WTC11 (cell line): ENCODE measurements around the gene FOXQ1.

Experiments
- ATF2 ChIP-seq: sonication (generic); formaldehyde crosslinking; IDR thresholded peaks from 2 replicates; pipeline ENCODE4 v1.8.1; 2022; ENCODE audit warnings: low read depth, missing genetic modification reagents, borderline replicate concordance
- CBFB ChIP-seq: sonication (generic); formaldehyde crosslinking; IDR thresholded peaks from 2 replicates; pipeline ENCODE4 v1.8.1; 2022; ENCODE audit warnings: mild to moderate bottlenecking, low read depth, missing genetic modification reagents
- CREM ChIP-seq: sonication (generic); formaldehyde crosslinking; IDR thresholded peaks from 2 replicates; pipeline ENCODE4 v1.8.1; 2022; ENCODE audit warnings: mild to moderate bottlenecking, missing genetic modification reagents, moderate library complexity
- CTCF ChIP-seq: fragments of 200-600 bp; IDR thresholded peaks from 2 replicates; pipeline ENCODE4 v1.8.0; 2022; ENCODE audit warnings: antibody characterized with exemption
- ETV6 ChIP-seq: sonication (generic); formaldehyde crosslinking; IDR thresholded peaks from 2 replicates; pipeline ENCODE4 v1.8.1; 2022; ENCODE audit warnings: mild to moderate bottlenecking, missing genetic modification reagents
- GABPB1 ChIP-seq: sonication (generic); formaldehyde crosslinking; IDR thresholded peaks from 2 replicates; pipeline ENCODE4 v1.8.1; 2023; ENCODE audit warnings: mild to moderate bottlenecking, missing genetic modification reagents
- HMGXB4 ChIP-seq: sonication (generic); formaldehyde crosslinking; IDR thresholded peaks from 2 replicates; pipeline ENCODE4 v1.8.1; 2023; ENCODE audit warnings: mild to moderate bottlenecking, moderate library complexity, missing genetic modification reagents
- NR3C1 ChIP-seq: sonication (generic); formaldehyde crosslinking; conservative IDR thresholded peaks from 2 replicates; pipeline ENCODE4 v1.8.1; 2023; ENCODE audit warnings: low read depth, mild to moderate bottlenecking, missing genetic modification reagents
- STAT6 ChIP-seq: sonication (generic); formaldehyde crosslinking; conservative IDR thresholded peaks from 2 replicates; pipeline ENCODE4 v1.8.1; 2023; ENCODE audit warnings: mild to moderate bottlenecking, low read depth, missing genetic modification reagents, moderate library complexity
- TEAD4 ChIP-seq: sonication (generic); formaldehyde crosslinking; IDR thresholded peaks from 2 replicates; pipeline ENCODE4 v1.8.0; 2022; ENCODE audit warnings: mild to moderate bottlenecking, missing genetic modification reagents
- USF2 ChIP-seq: sonication (generic); formaldehyde crosslinking; IDR thresholded peaks from 2 replicates; pipeline ENCODE4 v1.8.1; 2023; ENCODE audit warnings: mild to moderate bottlenecking, missing genetic modification reagents, moderate library complexity
- ZNF121 ChIP-seq: sonication (generic); formaldehyde crosslinking; IDR thresholded peaks from 2 replicates; pipeline ENCODE4 v1.8.0; 2023; ENCODE audit warnings: missing genetic modification reagents
- ZNF512 ChIP-seq: sonication (generic); formaldehyde crosslinking; IDR thresholded peaks from 2 replicates; pipeline ENCODE4 v1.8.1; 2022; ENCODE audit warnings: missing genetic modification reagents, borderline replicate concordance

GRCh38 chr6:1311400-1312202 lies at the start of gene FOXQ1:
- TF ChIP-seq CTCF (no peak), ATF2 (CRISPR knock-in tag) (no peak), TEAD4 (CRISPR knock-in tag) (no peak), HMGXB4 (no peak), GABPB1 (peak; percentile 86), CREM (no peak), USF2 (CRISPR knock-in tag) (no peak), ETV6 (CRISPR knock-in tag) (no peak), CBFB (no peak), STAT6 (CRISPR knock-in tag) (no peak), ZNF512 (CRISPR knock-in tag) (no peak), NR3C1 (CRISPR knock-in tag) (no peak), ZNF121 (CRISPR knock-in tag) (no peak)
